Ureter (tissue), 1 donor: Measurements from ENCODE around the gene SMPD2. TPM values are rescaled to one million over a fixed set of nuclear protein-coding genes. Genes with fewer than 3 reads are reported as not detected.
"Not testable (repeated sequence)": the region's sequence is repeated elsewhere in the genome, so short reads cannot be mapped to it uniquely, and the experiment has no call there.

ENCODE experiments used
- DNase-seq: peaks from one replicate; pipeline ENCODE4 v3.0.0-alpha.2; 2020; ENCODE audit warnings: low spot score
- total RNA-seq: library from RNA; stranded (reverse); gene quantifications from one replicate; pipeline ENCODE4 v1.2.4, GENCODE V29; 2023
- donor health status: DM: yes; HTN: yes; CAD: no.

The SMPD2 gene
- total RNA-seq, 1 donor from 2014 or later, result 15.3 TPM

GRCh38 chr6:109461205-109461604 is 20.7 kb downstream of the SMPD2 start:
- DNase-seq, result not testable (repeated sequence)

GRCh38 chr6:109461733-109462526 is 21.4 kb downstream of the SMPD2 start:
- no peak for DNase-seq

- no peak for DNase-seq
Observed at GRCh38 chr6:109465772-109466171, 25.2 kb downstream of the SMPD2 start.

GRCh38 chr6:109466212-109466923 is 25.8 kb downstream of the SMPD2 start:
- no peak for DNase-seq

- no peak for DNase-seq
Observed at GRCh38 chr6:109467696-109468095, 27.2 kb downstream of the SMPD2 start.

GRCh38 chr6:109469591-109470189 is 29.2 kb downstream of the SMPD2 start:
- DNase-seq, result no peak

GRCh38 chr6:109471105-109471810 is 30.7 kb downstream of the SMPD2 start:
- DNase-seq, result no peak

- no peak for DNase-seq
Observed at GRCh38 chr6:109472132-109472995, 31.8 kb downstream of the SMPD2 start.

GRCh38 chr6:109473120-109473519 is 32.6 kb downstream of the SMPD2 start:
- DNase-seq, result no peak

GRCh38 chr6:109474995-109475394 is 34.5 kb downstream of the SMPD2 start:
- no peak for DNase-seq

- no peak for DNase-seq
Observed at GRCh38 chr6:109475625-109476024, 35.1 kb downstream of the SMPD2 start.

GRCh38 chr6:109477184-109477583 is 36.7 kb downstream of the SMPD2 start:
- DNase-seq, result no peak

- DNase-seq, result no peak
Observed at GRCh38 chr6:109477725-109478124, 37.2 kb downstream of the SMPD2 start.

GRCh38 chr6:109478222-109478805 is 37.8 kb downstream of the SMPD2 start:
- DNase-seq, result no peak

GRCh38 chr6:109478841-109479624 is 38.5 kb downstream of the SMPD2 start:
- no peak for DNase-seq

GRCh38 chr6:109480993-109481480 is 40.5 kb downstream of the SMPD2 start:
- no peak for DNase-seq

GRCh38 chr6:109482905-109483734 is 42.6 kb downstream of the SMPD2 start, which contains the start of gene ZBTB24:
Gene ZBTB24 (minus strand): TSS chr6:109483219. CDS start chr6:109482026, 1,193 bp downstream.
- DNase-seq, result peak; percentile 90

- no peak for DNase-seq
Observed at GRCh38 chr6:109483735-109484057, 43.2 kb downstream of the SMPD2 start.

GRCh38 chr6:109484122-109484521 is 43.6 kb downstream of the SMPD2 start:
- DNase-seq, result no peak
